NCI-H2196 (cell line): ENCODE data around the gene CKS2.

ENCODE experiments used
- DNase-seq: peaks from one replicate; lab custom pipeline; 2025; ENCODE audit not compliant: unreplicated experiment; lab: John Stamatoyannopoulos, UW

Gene CKS2

GRCh38 chr9:89346696-89347095 is 35.7 kb downstream of the CKS2 start:
- no peak for DNase-seq

- no peak for DNase-seq
These were observed 36.7 kb downstream of the CKS2 start for GRCh38 chr9:89347651-89348050.

- DNase-seq = no peak
These were observed 38.6 kb downstream of the CKS2 start for GRCh38 chr9:89349607-89350006.

GRCh38 chr9:89350988-89351557 is 40.1 kb downstream of the CKS2 start:
- DNase-seq = peak; percentile 22

GRCh38 chr9:89351584-89352300 is 40.7 kb downstream of the CKS2 start:
- DNase-seq = no peak

GRCh38 chr9:89352451-89352850 is 41.5 kb downstream of the CKS2 start:
- no peak for DNase-seq

- DNase-seq = no peak
These were observed 42.1 kb downstream of the CKS2 start for GRCh38 chr9:89352874-89353649.

GRCh38 chr9:89353989-89354388 is 43.0 kb downstream of the CKS2 start:
- no peak for DNase-seq

GRCh38 chr9:89354471-89354870 is 43.5 kb downstream of the CKS2 start:
- no peak for DNase-seq

- no peak for DNase-seq
These were observed 45.8 kb downstream of the CKS2 start for GRCh38 chr9:89356782-89357181.

- no peak for DNase-seq
These were observed 46.6 kb downstream of the CKS2 start for GRCh38 chr9:89357331-89358197.

GRCh38 chr9:89358376-89358916 is 47.5 kb downstream of the CKS2 start:
- DNase-seq = no peak

- DNase-seq = peak; percentile 77
These were observed 48.0 kb downstream of the CKS2 start for GRCh38 chr9:89358985-89359384.

- peak; percentile 82 for DNase-seq
These were observed 48.8 kb downstream of the CKS2 start for GRCh38 chr9:89359751-89360261.

- DNase-seq = peak; percentile 69
These were observed 49.5 kb downstream of the CKS2 start for GRCh38 chr9:89360465-89360864.

- DNase-seq = no peak
These were observed 50.0 kb downstream of the CKS2 start for GRCh38 chr9:89361031-89361430.

GRCh38 chr9:89361816-89362646 is 51.0 kb downstream of the CKS2 start:
- no peak for DNase-seq

- no peak for DNase-seq
These were observed 51.8 kb downstream of the CKS2 start for GRCh38 chr9:89362647-89363310.

GRCh38 chr9:89363311-89363670 is 52.3 kb downstream of the CKS2 start:
- no peak for DNase-seq
